ENCODE data around the gene FILIP1L. TPM values are rescaled to one million over a fixed set of nuclear protein-coding genes. Genes with fewer than 3 reads are reported as not detected.
A peak's percentile ranks its signal among the peaks of the same experiment; 100 is the strongest.

FILIP1L gene
- total and polyA plus RNA-seq, 4 experiments from 2014 or later: 0.32 TPM; not detected in 3

GRCh38 chr3:99892332-99892731, 222.0 kb downstream of the FILIP1L start:
- CTCF ChIA-PET (ENCODE audit: partially characterized antibody): interaction anchor here (1.1 kb wide), 1 partner anchor 42 kb away, joined by 3 read pairs; no protein-coding TSS in a partner anchor
- no peak overlapping the region for H3K4me3 ChIP-seq (ENCODE audit: low read length in 2 of 2)
- DNase-seq: no peak

GRCh38 chr3:99891610-99892285, 222.6 kb downstream of the FILIP1L start:
- Mint-ChIP-seq H3K36me3 (peaks cover 0 to 7% of the 10 kb centered on the region in 2 donors), H3K27ac (no peak overlapping the region), H3K9me3 (peaks cover 0 to 2% (median 0%) of the 10 kb centered on the region in 8 donors), H3K4me1 (peaks cover 0 to 11% (median under 1%) of the 10 kb centered on the region in 4 donors), H3K4me3 (no peak overlapping the region), H3K27me3 (no peaks in the 10 kb centered on the region)
- CTCF ChIA-PET (ENCODE audit: partially characterized antibody): interaction anchor here (1.1 kb wide), 1 partner anchor 42 kb away, joined by 3 read pairs; no protein-coding TSS in a partner anchor
- intact Hi-C loops (cut with micrococcal nuclease): no loop called here
- POLR2A ChIA-PET (ENCODE audit: partially characterized antibody): no interaction called here
- DNase-seq: no peak
- no peaks in the 10 kb centered on the region for H3K9me3 ChIP-seq (ENCODE audit: control insufficient read depth in 1 of 2, low read length in 2 of 2)
- H3K27ac ChIP-seq (ENCODE audit: low read depth, low read length): no peak overlapping the region
- no peak overlapping the region for H3K4me3 ChIP-seq (ENCODE audit: low read length in 2 of 2)
- H3K36me3 ChIP-seq (ENCODE audit: insufficient read depth, low read length): no peaks in the 10 kb centered on the region
- H3K27me3 ChIP-seq (ENCODE audit: insufficient read depth, low read length): no peaks in the 10 kb centered on the region
- no peaks in the 10 kb centered on the region for H3K4me1 ChIP-seq (ENCODE audit: insufficient read depth, low read length)

More at GRCh38 chr3:99892332-99892731, 222.0 kb downstream of the FILIP1L start:
- Mint-ChIP-seq H3K9me3 (peaks cover 0 to 2% (median 0%) of the 10 kb centered on the region in 8 donors), H3K27ac (peak overlapping the region in 1 of 7 donors; percentile 49), H3K4me1 (peaks cover 0 to 11% (median under 1%) of the 10 kb centered on the region in 4 donors), H3K36me3 (peaks cover 0 to 5% of the 10 kb centered on the region in 2 donors), H3K4me3 (no peak overlapping the region), H3K27me3 (no peaks in the 10 kb centered on the region)
- Histone ChIP-seq H3K27me3 (ENCODE audit: insufficient read depth, low read length) (no peaks in the 10 kb centered on the region), H3K36me3 (ENCODE audit: insufficient read depth, low read length) (no peaks in the 10 kb centered on the region), H3K27ac (ENCODE audit: low read depth, low read length) (no peak overlapping the region), H3K9me3 (ENCODE audit: control insufficient read depth in 1 of 2, low read length in 2 of 2) (no peaks in the 10 kb centered on the region), H3K4me1 (ENCODE audit: insufficient read depth, low read length) (no peaks in the 10 kb centered on the region)
- POLR2A ChIA-PET (ENCODE audit: partially characterized antibody): no interaction called here
- intact Hi-C loops (cut with micrococcal nuclease): no loop called here

- H3K36me3 Mint-ChIP-seq: peaks cover 0 to 6% of the 10 kb centered on the region in 2 donors
- Histone ChIP-seq H3K27ac (ENCODE audit: low read depth, low read length) (no peak overlapping the region), H3K27me3 (ENCODE audit: insufficient read depth, low read length) (no peaks in the 10 kb centered on the region), H3K4me3 (ENCODE audit: low read length in 2 of 2) (no peak overlapping the region), H3K9me3 (ENCODE audit: control insufficient read depth in 1 of 2, low read length in 2 of 2) (no peaks in the 10 kb centered on the region), H3K4me1 (ENCODE audit: insufficient read depth, low read length) (peaks cover 18% of the 10 kb centered on the region), H3K36me3 (ENCODE audit: insufficient read depth, low read length) (no peaks in the 10 kb centered on the region)
- peak overlapping the region in 2 of 7 donors; percentile 38 to 49 for H3K27ac Mint-ChIP-seq
- ChIA-PET POLR2A (ENCODE audit: partially characterized antibody) (no interaction called here), CTCF (ENCODE audit: partially characterized antibody) (no interaction called here)
- no peak overlapping the region for H3K4me3 Mint-ChIP-seq
- intact Hi-C loops (cut with micrococcal nuclease): no loop called here
- peaks cover 21 to 32% (median 26%) of the 10 kb centered on the region in 4 donors for H3K4me1 Mint-ChIP-seq
- H3K9me3 Mint-ChIP-seq: peaks cover 0 to 2% (median 0%) of the 10 kb centered on the region in 8 donors
- no peaks in the 10 kb centered on the region for H3K27me3 Mint-ChIP-seq
- no peak for DNase-seq
These were observed 228.4 kb downstream of the FILIP1L start for GRCh38 chr3:99885851-99886250.

GRCh38 chr3:99885085-99885484, 229.2 kb downstream of the FILIP1L start:
- Histone ChIP-seq H3K4me3 (ENCODE audit: low read length in 2 of 2) (no peak overlapping the region), H3K27me3 (ENCODE audit: insufficient read depth, low read length) (no peaks in the 10 kb centered on the region), H3K4me1 (ENCODE audit: insufficient read depth, low read length) (peaks cover 18% of the 10 kb centered on the region), H3K27ac (ENCODE audit: low read depth, low read length) (no peak overlapping the region), H3K9me3 (ENCODE audit: control insufficient read depth in 1 of 2, low read length in 2 of 2) (no peaks in the 10 kb centered on the region), H3K36me3 (ENCODE audit: insufficient read depth, low read length) (no peaks in the 10 kb centered on the region)
- Mint-ChIP-seq H3K4me3 (peak overlapping the region in 2 of 8 donors; percentile 28 to 49), H3K36me3 (peaks cover 0 to 6% of the 10 kb centered on the region in 2 donors), H3K27me3 (no peaks in the 10 kb centered on the region), H3K9me3 (peaks cover 0 to 2% (median 0%) of the 10 kb centered on the region in 8 donors), H3K27ac (peak overlapping the region in 3 of 7 donors; percentile 17 to 56 (median 21)), H3K4me1 (peaks cover 21 to 32% (median 26%) of the 10 kb centered on the region in 4 donors)
- POLR2A ChIA-PET (ENCODE audit: partially characterized antibody): no interaction called here
- CTCF ChIA-PET (ENCODE audit: partially characterized antibody): no interaction called here
- DNase-seq: no peak
- intact Hi-C loops (cut with micrococcal nuclease): no loop called here

- POLR2A ChIA-PET (ENCODE audit: partially characterized antibody): no interaction called here
- peaks cover 21 to 32% (median 26%) of the 10 kb centered on the region in 4 donors for H3K4me1 Mint-ChIP-seq
- H3K36me3 Mint-ChIP-seq: peaks cover 0 to 6% of the 10 kb centered on the region in 2 donors
- peaks cover 18% of the 10 kb centered on the region for H3K4me1 ChIP-seq (ENCODE audit: insufficient read depth, low read length)
- no peaks in the 10 kb centered on the region for H3K27me3 Mint-ChIP-seq
- intact Hi-C loops (cut with micrococcal nuclease): no loop called here
- no peak overlapping the region for H3K27ac ChIP-seq (ENCODE audit: low read depth, low read length)
- H3K27ac Mint-ChIP-seq: peak overlapping the region in 6 of 7 donors; percentile 17 to 86 (median 44)
- DNase-seq: peak in 2 of 5 donors; percentile 9 to 17
- H3K4me3 Mint-ChIP-seq: peak overlapping the region in 5 of 8 donors; percentile 5 to 59 (median 52)
- CTCF ChIA-PET (ENCODE audit: partially characterized antibody): no interaction called here
- H3K36me3 ChIP-seq (ENCODE audit: insufficient read depth, low read length): no peaks in the 10 kb centered on the region
- H3K9me3 Mint-ChIP-seq: peaks cover 0 to 1% (median 0%) of the 10 kb centered on the region in 8 donors
- no peaks in the 10 kb centered on the region for H3K9me3 ChIP-seq (ENCODE audit: control insufficient read depth in 1 of 2, low read length in 2 of 2)
- H3K4me3 ChIP-seq (ENCODE audit: low read length in 2 of 2): no peak overlapping the region
- H3K27me3 ChIP-seq (ENCODE audit: insufficient read depth, low read length): no peaks in the 10 kb centered on the region
These were observed 229.8 kb downstream of the FILIP1L start for GRCh38 chr3:99884484-99884883.

- DNase-seq: no peak
- H3K9me3 ChIP-seq (ENCODE audit: control insufficient read depth in 1 of 2, low read length in 2 of 2): no peaks in the 10 kb centered on the region
- peak overlapping the region in 2 of 7 donors; percentile 4 to 42 for H3K27ac Mint-ChIP-seq
- H3K4me1 ChIP-seq (ENCODE audit: insufficient read depth, low read length): peaks cover 18% of the 10 kb centered on the region
- no peaks in the 10 kb centered on the region for H3K27me3 Mint-ChIP-seq
- intact Hi-C loops (cut with micrococcal nuclease): no loop called here
- no peak overlapping the region for H3K4me3 ChIP-seq (ENCODE audit: low read length in 2 of 2)
- no peaks in the 10 kb centered on the region for H3K36me3 ChIP-seq (ENCODE audit: insufficient read depth, low read length)
- H3K4me1 Mint-ChIP-seq: peaks cover 21 to 32% (median 26%) of the 10 kb centered on the region in 4 donors
- peaks cover 0 to 1% (median 0%) of the 10 kb centered on the region in 8 donors for H3K9me3 Mint-ChIP-seq
- H3K27me3 ChIP-seq (ENCODE audit: insufficient read depth, low read length): no peaks in the 10 kb centered on the region
- ChIA-PET POLR2A (ENCODE audit: partially characterized antibody) (no interaction called here), CTCF (ENCODE audit: partially characterized antibody) (no interaction called here)
- H3K36me3 Mint-ChIP-seq: peaks cover 0 to 6% of the 10 kb centered on the region in 2 donors
- no peak overlapping the region for H3K4me3 Mint-ChIP-seq
- no peak overlapping the region for H3K27ac ChIP-seq (ENCODE audit: low read depth, low read length)
These were observed 230.6 kb downstream of the FILIP1L start for GRCh38 chr3:99883693-99884092.

GRCh38 chr3:99883138-99883461, 231.2 kb downstream of the FILIP1L start:
- Mint-ChIP-seq H3K27ac (no peak overlapping the region), H3K4me1 (peaks cover 21 to 38% (median 27%) of the 10 kb centered on the region in 4 donors), H3K36me3 (peaks cover 0 to 6% of the 10 kb centered on the region in 2 donors), H3K9me3 (peaks cover 0 to 1% (median 0%) of the 10 kb centered on the region in 8 donors), H3K27me3 (no peaks in the 10 kb centered on the region), H3K4me3 (no peak overlapping the region)
- POLR2A ChIA-PET (ENCODE audit: partially characterized antibody): no interaction called here
- Histone ChIP-seq H3K4me1 (ENCODE audit: insufficient read depth, low read length) (peaks cover 18% of the 10 kb centered on the region), H3K36me3 (ENCODE audit: insufficient read depth, low read length) (no peaks in the 10 kb centered on the region), H3K4me3 (ENCODE audit: low read length in 2 of 2) (no peak overlapping the region), H3K27ac (ENCODE audit: low read depth, low read length) (no peak overlapping the region), H3K27me3 (ENCODE audit: insufficient read depth, low read length) (no peaks in the 10 kb centered on the region), H3K9me3 (ENCODE audit: control insufficient read depth in 1 of 2, low read length in 2 of 2) (no peaks in the 10 kb centered on the region)
- no peak for DNase-seq
- intact Hi-C loops (cut with micrococcal nuclease): no loop called here
- CTCF ChIA-PET (ENCODE audit: partially characterized antibody): no interaction called here
